ENCODE data around the gene BAD. TPM values are rescaled to one million over a fixed set of nuclear protein-coding genes. Genes with fewer than 3 reads are reported as not detected.
A peak's percentile ranks its signal among the peaks of the same experiment; 100 is the strongest.

The BAD gene
- total and polyA plus RNA-seq, 4 donors = 16.0 to 39.5 (median 30.2) TPM

DNA sequence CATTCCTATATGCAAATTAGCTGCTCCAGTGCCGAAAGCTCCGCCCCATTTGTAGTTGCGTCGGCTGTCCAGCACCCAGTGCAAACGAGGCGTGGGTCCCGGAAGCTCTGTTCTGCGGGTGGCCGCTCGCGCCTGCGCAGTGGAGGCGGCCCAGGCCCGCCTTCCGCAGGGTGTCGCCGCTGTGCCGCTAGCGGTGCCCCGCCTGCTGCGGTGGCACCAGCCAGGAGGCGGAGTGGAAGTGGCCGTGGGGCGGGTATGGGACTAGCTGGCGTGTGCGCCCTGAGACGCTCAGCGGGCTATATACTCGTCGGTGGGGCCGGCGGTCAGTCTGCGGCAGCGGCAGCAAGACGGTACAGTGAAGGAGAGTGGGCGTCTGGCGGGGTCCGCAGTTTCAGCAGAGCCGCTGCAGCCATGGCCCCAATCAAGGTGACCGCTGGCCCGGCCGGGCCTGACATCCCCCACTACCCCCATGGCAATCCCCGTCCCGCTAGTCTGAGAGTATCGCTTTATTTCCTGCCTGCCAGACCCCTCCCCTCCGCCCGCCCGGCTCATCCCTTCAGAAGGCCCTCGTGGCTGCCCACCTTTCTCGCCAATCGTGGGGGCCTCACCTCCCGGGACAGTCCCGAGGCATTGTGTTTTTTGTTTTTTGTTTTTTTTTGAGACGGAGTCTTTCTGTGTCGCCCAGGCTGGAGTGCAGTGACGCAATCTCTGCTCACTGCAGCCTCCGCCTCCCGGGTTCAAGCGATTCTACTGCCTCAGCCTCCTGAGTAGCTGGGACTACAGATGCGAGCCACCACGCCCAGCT lies 33.7 kb upstream of the BAD start, which contains the start of gene PRDX5 (continued):
- peak; percentile 94 for TF ChIP-seq REST (IDR thresholded peaks at IDR 0.05)
- no peak for TF ChIP-seq GABPA (IDR thresholded peaks at IDR 0.05 in 1 of 2, conservative IDR thresholded peaks at IDR 0.05 in 1 of 2)
- TF ChIP-seq NR2F2 (IDR thresholded peaks at IDR 0.05) = no peak
- no peak for TF ChIP-seq TAF1 (conservative IDR thresholded peaks at IDR 0.05)
- TF ChIP-seq HNF4G (IDR thresholded peaks at IDR 0.05) = no peak

DNA sequence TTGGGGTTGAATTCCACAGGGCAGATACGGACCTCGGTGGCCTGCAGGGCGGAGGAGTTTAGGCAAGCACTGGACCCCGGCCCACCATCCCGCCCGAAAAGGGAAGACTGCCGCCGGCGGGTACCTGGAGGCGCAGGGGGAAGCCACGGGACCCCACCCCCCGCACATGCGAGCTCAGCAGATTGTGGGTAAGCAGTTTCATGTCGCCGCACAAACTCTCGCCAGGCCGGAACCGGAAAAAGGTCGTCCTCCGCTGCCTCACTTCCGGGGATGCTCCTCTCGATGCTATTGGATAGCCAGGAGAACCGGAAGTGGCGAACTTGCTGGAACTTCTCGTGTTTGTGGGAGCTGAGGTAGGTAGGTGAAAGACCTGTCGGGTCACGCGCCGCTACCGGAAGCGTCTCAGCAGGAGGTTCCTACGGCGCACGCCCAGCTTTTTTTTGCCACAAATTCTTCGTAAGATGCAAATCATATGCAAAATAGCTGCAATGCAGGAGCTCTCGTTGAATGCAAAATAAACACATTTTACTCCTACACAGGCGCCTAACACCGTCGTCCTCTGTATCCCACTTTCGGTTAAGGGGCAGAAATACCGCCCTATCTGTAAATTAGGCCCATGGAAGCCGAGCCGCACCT lies 33.0 kb upstream of the BAD start, which contains the start of gene TRMT112:
TSS of gene TRMT112 (minus strand) at position 235 of the 636 bp plus-strand sequence. CDS start at position 202, 33 bp downstream.
- H3K4me1 ChIP-seq (ENCODE audit: control insufficient read depth in 4 of 4, insufficient read depth in 4 of 4, low read length in 3 of 4) = peaks cover 5 to 42% (median 31%) of the 10 kb centered on the region in 4 donors
- TF ChIP-seq HNF4A (conservative IDR thresholded peaks at IDR 0.05) (peak in 1 of 2 donors; percentile 16), JUND (IDR thresholded peaks at IDR 0.05) (peak in 1 of 2 donors; percentile 26), EGR1 (IDR thresholded peaks at IDR 0.05; ENCODE audit: low read depth in 2 of 2) (peak in 1 of 2 donors; percentile 68), REST (IDR thresholded peaks at IDR 0.05) (no peak), NR2F2 (IDR thresholded peaks at IDR 0.05) (peak; percentile 57), HNF4G (IDR thresholded peaks at IDR 0.05) (no peak), MAX (IDR thresholded peaks at IDR 0.05) (peak; percentile 94), FOXA2 (IDR thresholded peaks at IDR 0.05) (peak; percentile 5), FOXA1 (IDR thresholded peaks at IDR 0.05) (no peak), ATF3 (IDR thresholded peaks at IDR 0.05) (no peak), RAD21 (IDR thresholded peaks at IDR 0.05) (no peak), RXRA (IDR thresholded peaks at IDR 0.05) (peak; percentile 82 to 83), CTCF (IDR thresholded peaks at IDR 0.05; ENCODE audit: low read depth, low read length, missing input control) (no peak), SP1 (IDR thresholded peaks at IDR 0.05) (peak; percentile 84), TAF1 (conservative IDR thresholded peaks at IDR 0.05) (no peak), GABPA (IDR thresholded peaks at IDR 0.05 in 1 of 2, conservative IDR thresholded peaks at IDR 0.05 in 1 of 2) (peak; percentile 99)
- TF ChIP-seq, protein P1, sequence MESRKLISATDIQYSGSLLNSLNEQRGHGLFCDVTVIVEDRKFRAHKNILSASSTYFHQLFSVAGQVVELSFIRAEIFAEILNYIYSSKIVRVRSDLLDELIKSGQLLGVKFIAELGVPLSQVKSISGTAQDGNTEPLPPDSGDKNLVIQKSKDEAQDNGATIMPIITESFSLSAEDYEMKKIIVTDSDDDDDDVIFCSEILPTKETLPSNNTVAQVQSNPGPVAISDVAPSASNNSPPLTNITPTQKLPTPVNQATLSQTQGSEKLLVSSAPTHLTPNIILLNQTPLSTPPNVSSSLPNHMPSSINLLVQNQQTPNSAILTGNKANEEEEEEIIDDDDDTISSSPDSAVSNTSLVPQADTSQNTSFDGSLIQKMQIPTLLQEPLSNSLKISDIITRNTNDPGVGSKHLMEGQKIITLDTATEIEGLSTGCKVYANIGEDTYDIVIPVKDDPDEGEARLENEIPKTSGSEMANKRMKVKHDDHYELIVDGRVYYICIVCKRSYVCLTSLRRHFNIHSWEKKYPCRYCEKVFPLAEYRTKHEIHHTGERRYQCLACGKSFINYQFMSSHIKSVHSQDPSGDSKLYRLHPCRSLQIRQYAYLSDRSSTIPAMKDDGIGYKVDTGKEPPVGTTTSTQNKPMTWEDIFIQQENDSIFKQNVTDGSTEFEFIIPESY (IDR thresholded peaks at IDR 0.05) = peak; percentile 61

More for the DNA sequence above, 33.0 kb upstream of the BAD start, which contains the start of gene TRMT112:
- Histone ChIP-seq H3K27ac (ENCODE audit: low read depth in 1 of 2, low read length in 2 of 2) (peak within 1 kb of the TSS; percentile 93 to 98), H3K9ac (ENCODE audit: low read depth in 1 of 2, low read length in 2 of 2) (peak within 1 kb of the TSS; percentile 61 to 77), H3K27me3 (ENCODE audit: control insufficient read depth in 4 of 4, insufficient read depth in 4 of 4, low read length in 3 of 4) (no peaks in the 10 kb centered on the region), H3K4me3 (ENCODE audit: low read depth in 1 of 3, low read length in 3 of 3) (peak within 1 kb of the TSS; percentile 63 to 77 (median 76)), H3K9me3 (ENCODE audit: control insufficient read depth in 4 of 4, low read length in 3 of 4) (no peaks in the 10 kb centered on the region), H3K36me3 (ENCODE audit: control insufficient read depth in 4 of 4, insufficient read depth in 3 of 4, low read depth in 1 of 4, low read length in 3 of 4) (peaks cover 4 to 44% (median 12%) of the 10 kb centered on the region in 4 donors)
- DNase-seq (ENCODE audit: low spot score) = peak; percentile 92
- WGBS = under 1% methylated on average over 43 of the region's 43 CpGs
